ENCODE results near the gene EYA2.

GRCh38 chr20:46895906-46896242 lies 1.2 kb downstream of the EYA2 start:
- TF ChIP-seq CTCF (IDR thresholded peaks at IDR 0.05; ENCODE audit: low read depth, low read length, missing input control) (no peak), MAX (IDR thresholded peaks at IDR 0.05) (no peak), YY1 (IDR thresholded peaks at IDR 0.05) (no peak), RAD21 (IDR thresholded peaks at IDR 0.05) (no peak), ATF3 (IDR thresholded peaks at IDR 0.05) (no peak)
